SK-N-SH treated with all-trans-retinoic acid at 6 μM for 48 hours (cell line): ENCODE measurements around the gene RAB33A.

ENCODE experiments used
- ATAC-seq: fragments of 200-7000 bp; cut with Tn5 transposase; 3 replicates; pipeline ENCODE4 v1.9.1; 2020; ENCODE audit warnings: mild to moderate bottlenecking, moderate library complexity
- ARNTL ChIP-seq: fragments of 450-650 bp; formaldehyde crosslinking; IDR thresholded peaks from 2 replicates; pipeline ENCODE4 v1.5.0; 2020; ENCODE audit warnings: low read depth, mild to moderate bottlenecking, moderate library complexity, borderline replicate concordance
- BACH2 ChIP-seq: fragments of 250-450 bp; sonication (Bioruptor Pico); IDR thresholded peaks from 2 replicates; pipeline ENCODE4 v1.9.0; 2021; ENCODE audit warnings: mild to moderate bottlenecking, borderline replicate concordance
- CREB5 ChIP-seq: fragments of 250-450 bp; sonication (Bioruptor Pico); IDR thresholded peaks from 2 replicates; pipeline ENCODE4 v1.5.1; 2020; ENCODE audit warnings: low read depth, mild to moderate bottlenecking, moderate library complexity
- CSDC2 ChIP-seq: fragments of 250-450 bp; sonication (Bioruptor Pico); IDR thresholded peaks from 2 replicates; pipeline ENCODE4 v1.5.0; 2020; ENCODE audit warnings: mild to moderate bottlenecking, moderate library complexity
- CSRNP3 ChIP-seq: fragments of 250-450 bp; sonication (Bioruptor Pico); IDR thresholded peaks from 2 replicates; pipeline ENCODE4 v1.5.1; 2021; ENCODE audit warnings: mild to moderate bottlenecking, moderate library complexity
- ESRRG ChIP-seq: fragments of 250-450 bp; sonication (Bioruptor Pico); IDR thresholded peaks from 2 replicates; pipeline ENCODE4 v1.6.1; 2021; ENCODE audit warnings: mild to moderate bottlenecking
- GLIS3 ChIP-seq: fragments of 250-450 bp; sonication (Bioruptor Pico); IDR thresholded peaks from 2 replicates; pipeline ENCODE4 v1.5.0; 2020; ENCODE audit warnings: mild to moderate bottlenecking, moderate library complexity
- ISL1 ChIP-seq: fragments of 250-450 bp; sonication (Bioruptor Pico); IDR thresholded peaks from 2 replicates; pipeline ENCODE4 v2.1.2; 2022; ENCODE audit warnings: mild to moderate bottlenecking, moderate library complexity
- PATZ1 ChIP-seq: fragments of 250-450 bp; sonication (Bioruptor Pico); IDR thresholded peaks from 2 replicates; pipeline ENCODE4 v1.8.0; 2020; ENCODE audit warnings: mild to moderate bottlenecking, moderate library complexity, borderline replicate concordance
- POU6F1 ChIP-seq: fragments of 250-450 bp; sonication (Bioruptor Pico); IDR thresholded peaks from 2 replicates; pipeline ENCODE4 v1.8.0; 2021; ENCODE audit warnings: low read depth, mild to moderate bottlenecking, moderate library complexity, borderline replicate concordance
- PPARA ChIP-seq: fragments of 250-450 bp; sonication (Bioruptor Pico); IDR thresholded peaks from 2 replicates; pipeline ENCODE4 v1.5.0; 2020; ENCODE audit warnings: mild to moderate bottlenecking, borderline replicate concordance
- RARB ChIP-seq: fragments of 250-450 bp; sonication (Bioruptor Pico); IDR thresholded peaks from 2 replicates; pipeline ENCODE4 v1.8.0; 2021; ENCODE audit warnings: mild to moderate bottlenecking, moderate library complexity
- SNAI2 ChIP-seq: fragments of 250-450 bp; sonication (Bioruptor Pico); IDR thresholded peaks from 2 replicates; pipeline ENCODE4 v1.5.0; 2020; ENCODE audit warnings: mild to moderate bottlenecking, moderate library complexity
- TCF4 ChIP-seq: fragments of 250-450 bp; sonication (Bioruptor Pico); IDR thresholded peaks from 2 replicates; pipeline ENCODE4 v1.8.0; 2021; ENCODE audit warnings: mild to moderate bottlenecking, moderate library complexity, borderline replicate concordance
- TOX ChIP-seq: fragments of 250-450 bp; sonication (Bioruptor Pico); IDR thresholded peaks from 2 replicates; pipeline ENCODE4 v1.8.0; 2021; ENCODE audit warnings: mild to moderate bottlenecking, moderate library complexity, borderline replicate concordance
- TSHZ2 ChIP-seq: fragments of 250-450 bp; sonication (Bioruptor Pico); IDR thresholded peaks from 2 replicates; pipeline ENCODE4 v1.5.0; 2020; ENCODE audit warnings: mild to moderate bottlenecking, moderate library complexity
- ZC3H10 ChIP-seq: fragments of 250-450 bp; sonication (Bioruptor Pico); IDR thresholded peaks from 2 replicates; pipeline ENCODE4 v1.5.1; 2021; ENCODE audit warnings: mild to moderate bottlenecking, moderate library complexity
- ZNF8 ChIP-seq: fragments of 450-650 bp; formaldehyde crosslinking; IDR thresholded peaks from 2 replicates; pipeline ENCODE4 v1.5.0; 2020; ENCODE audit warnings: mild to moderate bottlenecking, moderate library complexity

Gene RAB33A

GRCh38 chrX:130211415-130212186 lies 39.8 kb downstream of the RAB33A start (continued):
- TF ChIP-seq GLIS3 (CRISPR knock-in tag): no peak
- TF ChIP-seq CSDC2 (CRISPR knock-in tag): no peak
- TF ChIP-seq RARB (CRISPR knock-in tag): no peak

GRCh38 chrX:130212371-130212770 lies 40.6 kb downstream of the RAB33A start:
- ATAC-seq: no peak
- TF ChIP-seq TCF4 (no peak), TSHZ2 (no peak), CSRNP3 (no peak), BACH2 (CRISPR knock-in tag) (no peak), PATZ1 (CRISPR knock-in tag) (no peak), ZC3H10 (no peak), CREB5 (CRISPR knock-in tag) (no peak), TOX (CRISPR knock-in tag) (no peak), RARB (CRISPR knock-in tag) (no peak)
- TF ChIP-seq, all 23 proteins: peak for 0

GRCh38 chrX:130213376-130213775 lies 41.6 kb downstream of the RAB33A start:
- no peak for ATAC-seq
- TF ChIP-seq ZNF8 (CRISPR knock-in tag) (no peak), ESRRG (CRISPR knock-in tag) (no peak), POU6F1 (CRISPR knock-in tag) (no peak), ISL1 (CRISPR knock-in tag) (no peak), TSHZ2 (no peak), PPARA (CRISPR knock-in tag) (no peak), BACH2 (CRISPR knock-in tag) (no peak), TCF4 (no peak), TOX (CRISPR knock-in tag) (no peak), ARNTL (no peak), SNAI2 (CRISPR knock-in tag) (no peak)
